Caco-2 (cell line): ENCODE measurements around the gene BMP6. TPM values are rescaled to one million over a fixed set of nuclear protein-coding genes. Genes with fewer than 3 reads are reported as not detected.

Experiments
- BruUV-seq: library from RNA; stranded (reverse); fragments of 400-500 nt; replicated peaks from 2 replicates; lab custom pipeline; 2021; lab: Mats Ljungman, UMichigan
- CTCF ChIA-PET: fragments of 300-600 bp; sonication (Branson Sonifier 250); formaldehyde crosslinking; loops from one replicate; lab custom pipeline; 2022; ENCODE audit warnings: antibody characterized with exemption; lab: Charles Lee
- POLR2A ChIA-PET: fragments of 300-600 bp; sonication (Branson Sonifier 250); formaldehyde crosslinking; loops from one replicate; lab custom pipeline; 2022; ENCODE audit warnings: antibody characterized with exemption; lab: Charles Lee
- DNase-seq, 2 experiments: peaks; one replicate each; pipeline versions ENCODE4 v3.0.0 to v3.0.0-alpha.2; 2020 to 2022
- H3K27me3 ChIP-seq: replicated peaks from 2 replicates; pipeline ENCODE4 v1.6.0; 2011; ENCODE audit warnings: low read length; ENCODE audit not compliant: control insufficient read depth, insufficient read depth
- H3K36me3 ChIP-seq: 2 replicates; pipeline ENCODE4 v1.5.1; 2011; ENCODE audit warnings: low read length; ENCODE audit not compliant: control insufficient read depth, insufficient read depth
- H3K4me1 ChIP-seq: fragments of 250-450 bp; sonication (Bioruptor Pico); 2 replicates; pipeline ENCODE4 v1.5.1; 2020; ENCODE audit warnings: mild to moderate bottlenecking
- H3K4me3 ChIP-seq: 2 replicates; pipeline ENCODE4 v1.5.1; 2011; ENCODE audit warnings: low read depth, mild to moderate bottlenecking, control low read depth, low read length
- H3K9me3 ChIP-seq: fragments of 250-450 bp; sonication (Bioruptor Pico); 2 replicates; pipeline ENCODE4 v1.5.1; 2020; ENCODE audit warnings: mild to moderate bottlenecking, moderate library complexity
- H3K27ac Mint-ChIP-seq: one replicate; pipeline ENCODE4 v1.8.0; 2022; ENCODE audit warnings: mixed read lengths; ENCODE audit not compliant: unreplicated experiment
- H3K27me3 Mint-ChIP-seq: one replicate; pipeline ENCODE4 v1.8.0; 2022; ENCODE audit warnings: mixed read lengths; ENCODE audit not compliant: insufficient read depth, unreplicated experiment
- H3K36me3 Mint-ChIP-seq: one replicate; pipeline ENCODE4 v1.8.0; 2022; ENCODE audit warnings: mild to moderate bottlenecking, mixed read lengths; ENCODE audit not compliant: insufficient read depth, unreplicated experiment
- H3K4me1 Mint-ChIP-seq: one replicate; pipeline ENCODE4 v1.8.0; 2022; ENCODE audit warnings: low read depth, mixed read lengths; ENCODE audit not compliant: unreplicated experiment
- H3K4me3 Mint-ChIP-seq: one replicate; pipeline ENCODE4 v1.8.0; 2022; ENCODE audit warnings: mild to moderate bottlenecking, moderate library complexity, mixed read lengths; ENCODE audit not compliant: unreplicated experiment
- H3K9me3 Mint-ChIP-seq: one replicate; pipeline ENCODE4 v1.8.0; 2022; ENCODE audit warnings: mixed read lengths; ENCODE audit not compliant: unreplicated experiment
- intact Hi-C: fragments of 100-400 bp; cut with micrococcal nuclease; formaldehyde crosslinking; loops from one replicate; pipeline ENCODE4 v1.10.0; 2022; ENCODE audit not compliant: unreplicated experiment
- total RNA-seq: library from RNA; stranded (reverse); gene quantifications from 2 replicates; pipeline ENCODE4 v1.2.3, GENCODE V29; 2022
- TF ChIP-seq, protein P1 (sequence below), 2 experiments: fragments of 200-600 bp in 1 of 2; IDR thresholded peaks; 1 replicate in 1 of 2; 2 replicates in 1 of 2; pipeline versions ENCODE4 v1.5.1 to v1.8.0; 2011 to 2022; ENCODE audit warnings: antibody characterized with exemption in 1 of 2, control low read depth in 1 of 2, inconsistent platforms in 1 of 2, low read depth in 1 of 2, low read length in 1 of 2, mild to moderate bottlenecking in 1 of 2, moderate library complexity in 1 of 2; ENCODE audit not compliant: insufficient read depth in 1 of 2, severe bottlenecking in 1 of 2, unreplicated experiment in 1 of 2

The BMP6 gene
- total RNA-seq, 1 experiment from 2014 or later = 0.61 TPM

DNA sequence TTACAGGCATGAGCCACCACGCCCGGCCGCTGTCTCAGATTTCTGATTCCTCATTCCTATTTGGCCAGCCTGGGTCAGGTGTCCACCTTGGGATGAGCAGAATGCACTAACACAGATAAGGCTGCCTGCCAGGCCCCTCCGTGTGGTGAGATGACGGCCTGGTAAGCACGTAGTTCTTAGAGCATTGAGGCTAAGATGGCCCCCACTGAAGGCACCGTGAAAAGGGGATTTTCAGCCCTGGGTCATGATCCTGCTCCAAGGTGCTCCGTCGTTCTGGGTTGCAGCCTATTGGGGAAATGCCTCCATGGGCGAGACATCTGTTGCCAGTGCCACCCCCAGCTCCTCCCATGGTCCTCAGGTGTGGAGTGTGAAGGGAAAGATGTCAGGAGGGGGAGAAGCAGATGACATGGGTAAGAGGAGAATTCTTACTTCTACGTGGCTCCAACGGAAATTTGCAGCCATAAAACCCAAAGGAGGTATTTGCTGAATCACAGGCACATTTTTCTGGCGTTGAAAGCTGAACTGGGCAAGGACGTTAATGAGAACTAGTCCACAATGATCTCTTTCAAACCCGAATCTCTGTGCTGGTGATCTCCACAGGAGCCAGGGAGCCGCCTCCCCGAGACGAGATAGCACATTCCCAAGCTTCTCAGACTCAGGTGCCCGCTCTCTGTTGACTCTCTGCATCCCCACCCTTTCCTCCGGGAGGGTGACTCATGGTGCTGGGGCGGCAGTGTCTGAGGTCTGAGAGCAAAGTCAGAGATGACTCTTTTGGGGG lies 34.0 kb upstream of the BMP6 start:
- Histone ChIP-seq H3K27me3 (no peaks in the 10 kb centered on the region), H3K4me1 (peaks cover 21% of the 10 kb centered on the region), H3K4me3 (peak overlapping the region; percentile 29), H3K9me3 (no peaks in the 10 kb centered on the region), H3K36me3 (no peaks in the 10 kb centered on the region)
- Mint-ChIP-seq H3K4me1 (no peaks in the 10 kb centered on the region), H3K27me3 (no peaks in the 10 kb centered on the region), H3K4me3 (peak overlapping the region; percentile 64), H3K36me3 (no peaks in the 10 kb centered on the region), H3K9me3 (no peaks in the 10 kb centered on the region), H3K27ac (peak overlapping the region; percentile 65)
- intact Hi-C loops = no loop called here
- CTCF ChIA-PET = interaction anchor here (0.6 kb wide), 1 partner anchor 289 kb away, joined by 3 read pairs; no protein-coding TSS in a partner anchor
- TSS peak; percentile 65 for BruUV-seq
- TF ChIP-seq, protein P1, sequence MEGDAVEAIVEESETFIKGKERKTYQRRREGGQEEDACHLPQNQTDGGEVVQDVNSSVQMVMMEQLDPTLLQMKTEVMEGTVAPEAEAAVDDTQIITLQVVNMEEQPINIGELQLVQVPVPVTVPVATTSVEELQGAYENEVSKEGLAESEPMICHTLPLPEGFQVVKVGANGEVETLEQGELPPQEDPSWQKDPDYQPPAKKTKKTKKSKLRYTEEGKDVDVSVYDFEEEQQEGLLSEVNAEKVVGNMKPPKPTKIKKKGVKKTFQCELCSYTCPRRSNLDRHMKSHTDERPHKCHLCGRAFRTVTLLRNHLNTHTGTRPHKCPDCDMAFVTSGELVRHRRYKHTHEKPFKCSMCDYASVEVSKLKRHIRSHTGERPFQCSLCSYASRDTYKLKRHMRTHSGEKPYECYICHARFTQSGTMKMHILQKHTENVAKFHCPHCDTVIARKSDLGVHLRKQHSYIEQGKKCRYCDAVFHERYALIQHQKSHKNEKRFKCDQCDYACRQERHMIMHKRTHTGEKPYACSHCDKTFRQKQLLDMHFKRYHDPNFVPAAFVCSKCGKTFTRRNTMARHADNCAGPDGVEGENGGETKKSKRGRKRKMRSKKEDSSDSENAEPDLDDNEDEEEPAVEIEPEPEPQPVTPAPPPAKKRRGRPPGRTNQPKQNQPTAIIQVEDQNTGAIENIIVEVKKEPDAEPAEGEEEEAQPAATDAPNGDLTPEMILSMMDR (IDR thresholded peaks at IDR 0.05; ENCODE audit: insufficient read depth in 1 of 2, low read depth in 1 of 2, low read length in 1 of 2, severe bottlenecking in 1 of 2, unreplicated experiment in 1 of 2) = no peak
- POLR2A ChIA-PET = no interaction called here
- peak; percentile 61 to 78 for DNase-seq

DNA sequence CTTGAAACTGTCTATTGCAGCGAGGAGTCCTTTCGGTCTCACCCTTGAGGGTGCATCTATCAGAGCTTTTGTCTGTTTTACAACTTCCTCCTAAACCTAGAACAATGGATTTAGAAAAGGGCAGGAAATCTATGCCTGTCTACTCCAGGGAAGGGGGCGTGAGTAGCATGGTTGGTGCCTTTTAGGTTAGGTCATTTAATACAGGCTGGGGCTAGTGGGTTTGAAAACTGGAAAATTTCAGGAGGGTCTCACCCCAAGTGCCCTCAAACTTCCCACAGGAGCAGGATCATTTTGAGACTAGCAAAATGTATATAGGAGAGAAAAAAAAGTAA lies 33.5 kb upstream of the BMP6 start:
- H3K27ac Mint-ChIP-seq = peak overlapping the region; percentile 65
- intact Hi-C loops = no loop called here
- no peaks in the 10 kb centered on the region for H3K36me3 Mint-ChIP-seq
- no peaks in the 10 kb centered on the region for H3K9me3 ChIP-seq
- TF ChIP-seq, protein P1 (IDR thresholded peaks at IDR 0.05; ENCODE audit: insufficient read depth in 1 of 2, low read depth in 1 of 2, low read length in 1 of 2, severe bottlenecking in 1 of 2, unreplicated experiment in 1 of 2) = no peak
- peak overlapping the region; percentile 64 for H3K4me3 Mint-ChIP-seq
- no peaks in the 10 kb centered on the region for H3K9me3 Mint-ChIP-seq
- no peak for DNase-seq
- POLR2A ChIA-PET = no interaction called here
- H3K36me3 ChIP-seq = no peaks in the 10 kb centered on the region
- no TSS peak for BruUV-seq
- H3K4me1 Mint-ChIP-seq = no peaks in the 10 kb centered on the region
- peaks cover 21% of the 10 kb centered on the region for H3K4me1 ChIP-seq
- no peak overlapping the region; the same call in 1 of the 2 replicates for H3K4me3 ChIP-seq
- CTCF ChIA-PET = no interaction called here
- no peaks in the 10 kb centered on the region for H3K27me3 ChIP-seq
- H3K27me3 Mint-ChIP-seq = no peaks in the 10 kb centered on the region

DNA sequence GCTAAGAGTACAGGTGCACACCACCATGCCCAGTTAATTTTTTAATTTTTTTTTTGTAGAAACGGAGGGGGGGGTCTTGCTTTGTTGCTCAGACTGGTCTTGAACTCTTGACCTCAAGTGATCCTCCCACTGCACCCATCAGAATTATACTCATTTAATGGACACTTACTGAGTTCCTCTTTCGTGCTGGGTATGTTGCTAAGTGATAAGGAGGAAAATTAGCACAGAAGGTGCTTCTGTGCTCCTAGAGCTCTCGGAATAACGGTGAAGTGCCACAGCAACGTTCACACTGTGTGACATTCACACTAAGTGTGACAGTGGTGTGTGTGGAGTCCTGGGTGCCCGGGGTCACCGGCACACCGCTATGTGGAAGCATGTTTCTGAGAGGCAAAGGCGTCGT lies 32.1 kb upstream of the BMP6 start:
- Mint-ChIP-seq H3K27ac (no peak overlapping the region), H3K4me1 (no peaks in the 10 kb centered on the region), H3K9me3 (no peaks in the 10 kb centered on the region), H3K27me3 (no peaks in the 10 kb centered on the region), H3K36me3 (no peaks in the 10 kb centered on the region), H3K4me3 (no peak overlapping the region)
- intact Hi-C loops = no loop called here
- ChIA-PET POLR2A (no interaction called here), CTCF (no interaction called here)
- Histone ChIP-seq H3K4me1 (peaks cover 30% of the 10 kb centered on the region), H3K4me3 (no peak overlapping the region), H3K9me3 (no peaks in the 10 kb centered on the region), H3K27me3 (no peaks in the 10 kb centered on the region), H3K36me3 (no peaks in the 10 kb centered on the region)
- TF ChIP-seq, protein P1 (IDR thresholded peaks at IDR 0.05; ENCODE audit: insufficient read depth in 1 of 2, low read depth in 1 of 2, low read length in 1 of 2, severe bottlenecking in 1 of 2, unreplicated experiment in 1 of 2) = no peak
- no peak for DNase-seq
- no TSS peak for BruUV-seq
